SK-N-SH treated with all-trans-retinoic acid at 6 μM for 48 hours (cell line): ENCODE results near the gene TLR3.

ENCODE experiments used
- ARNTL ChIP-seq: fragments of 450-650 bp; formaldehyde crosslinking; IDR thresholded peaks from 2 replicates; pipeline ENCODE4 v1.5.0; 2020; ENCODE audit warnings: low read depth, mild to moderate bottlenecking, moderate library complexity, borderline replicate concordance
- BACH2 ChIP-seq: fragments of 250-450 bp; sonication (Bioruptor Pico); IDR thresholded peaks from 2 replicates; pipeline ENCODE4 v1.9.0; 2021; ENCODE audit warnings: mild to moderate bottlenecking, borderline replicate concordance
- ISL1 ChIP-seq: fragments of 250-450 bp; sonication (Bioruptor Pico); IDR thresholded peaks from 2 replicates; pipeline ENCODE4 v2.1.2; 2022; ENCODE audit warnings: mild to moderate bottlenecking, moderate library complexity
- PATZ1 ChIP-seq: fragments of 250-450 bp; sonication (Bioruptor Pico); IDR thresholded peaks from 2 replicates; pipeline ENCODE4 v1.8.0; 2020; ENCODE audit warnings: mild to moderate bottlenecking, moderate library complexity, borderline replicate concordance
- ZFP3 ChIP-seq: fragments of 250-450 bp; sonication (Bioruptor Pico); IDR thresholded peaks from 2 replicates; pipeline ENCODE4 v1.5.0; 2020; ENCODE audit warnings: mild to moderate bottlenecking, moderate library complexity
- TF ChIP-seq, protein P1 (sequence below): fragments of 250-450 bp; sonication (Bioruptor Pico); IDR thresholded peaks from 2 replicates; pipeline ENCODE4 v1.8.0; 2021; ENCODE audit warnings: low read depth, mild to moderate bottlenecking, moderate library complexity, borderline replicate concordance

DNA sequence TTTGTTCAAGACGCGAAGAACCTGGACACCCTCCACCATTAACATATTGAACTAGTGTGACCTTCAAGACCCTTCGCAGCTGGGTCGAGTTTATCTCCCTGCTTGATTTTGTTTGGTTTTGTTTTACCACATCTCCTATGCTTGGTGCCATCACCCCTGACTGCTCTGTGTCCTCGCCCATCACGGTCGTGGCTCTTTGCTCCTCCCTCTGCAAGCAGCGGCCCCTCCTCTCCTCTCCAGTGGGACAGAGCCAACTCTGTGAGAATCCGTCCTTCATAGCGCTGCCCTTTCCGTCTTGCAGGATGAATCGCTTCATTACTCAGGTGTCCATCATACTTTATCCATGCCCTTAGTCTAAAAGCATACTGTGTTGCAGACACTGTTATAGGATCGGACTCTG is 26.4 kb downstream of the TLR3 start:
- no peak for TF ChIP-seq ISL1 (CRISPR knock-in tag)
- TF ChIP-seq PATZ1: no peak
- TF ChIP-seq ARNTL: no peak
- TF ChIP-seq ZFP3 (CRISPR knock-in tag): no peak
- TF ChIP-seq, protein P1, sequence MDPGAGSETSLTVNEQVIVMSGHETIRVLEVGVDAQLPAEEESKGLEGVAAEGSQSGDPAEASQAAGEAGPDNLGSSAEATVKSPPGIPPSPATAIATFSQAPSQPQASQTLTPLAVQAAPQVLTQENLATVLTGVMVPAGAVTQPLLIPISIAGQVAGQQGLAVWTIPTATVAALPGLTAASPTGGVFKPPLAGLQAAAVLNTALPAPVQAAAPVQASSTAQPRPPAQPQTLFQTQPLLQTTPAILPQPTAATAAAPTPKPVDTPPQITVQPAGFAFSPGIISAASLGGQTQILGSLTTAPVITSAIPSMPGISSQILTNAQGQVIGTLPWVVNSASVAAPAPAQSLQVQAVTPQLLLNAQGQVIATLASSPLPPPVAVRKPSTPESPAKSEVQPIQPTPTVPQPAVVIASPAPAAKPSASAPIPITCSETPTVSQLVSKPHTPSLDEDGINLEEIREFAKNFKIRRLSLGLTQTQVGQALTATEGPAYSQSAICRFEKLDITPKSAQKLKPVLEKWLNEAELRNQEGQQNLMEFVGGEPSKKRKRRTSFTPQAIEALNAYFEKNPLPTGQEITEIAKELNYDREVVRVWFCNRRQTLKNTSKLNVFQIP (CRISPR knock-in tag): no peak
- no peak for TF ChIP-seq BACH2 (CRISPR knock-in tag)
